NCI-H748 (cell line): ENCODE data around the gene GNAT2.

Experiments used
- DNase-seq: peaks from one replicate; lab custom pipeline; 2025; ENCODE audit not compliant: unreplicated experiment; lab: John Stamatoyannopoulos, UW

GNAT2 gene

DNA sequence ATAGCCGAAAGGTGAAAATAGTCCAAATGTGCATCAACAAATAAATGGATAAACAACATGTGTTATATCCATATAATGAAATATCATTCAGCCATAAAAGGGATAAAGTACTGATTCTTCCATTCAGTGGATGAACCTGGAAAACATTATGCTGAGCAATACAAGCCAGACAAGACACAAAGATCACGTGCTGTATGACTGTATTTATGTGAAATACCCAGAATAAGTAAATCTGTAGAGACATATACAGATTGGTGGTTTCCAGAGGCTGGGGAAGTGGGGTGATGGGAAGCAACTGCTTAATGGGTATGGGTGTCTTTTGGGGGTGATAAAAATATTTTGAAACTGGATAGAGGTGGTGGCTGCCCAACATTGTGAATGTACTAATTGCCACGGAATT lies 23.2 kb upstream of the GNAT2 start:
- no peak for DNase-seq

DNA sequence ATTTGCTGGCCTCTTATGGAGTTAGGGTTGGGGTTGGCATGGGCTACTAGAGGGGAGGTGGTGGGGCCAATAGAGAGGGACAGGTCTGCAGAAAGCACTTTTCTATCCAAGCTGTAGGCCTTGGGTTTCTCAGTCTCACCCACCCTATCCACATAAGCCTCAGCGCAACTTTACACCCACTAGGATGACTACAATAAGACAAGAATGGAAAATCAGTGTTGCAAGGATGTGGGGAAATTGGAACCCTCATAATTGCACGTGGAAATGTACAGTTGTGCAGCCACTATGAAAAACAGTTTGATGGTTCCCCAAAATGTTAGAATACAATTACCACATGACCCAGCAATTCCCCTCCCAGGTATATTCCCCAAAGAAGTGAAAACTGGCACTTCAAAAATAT lies 22.4 kb upstream of the GNAT2 start:
- no peak for DNase-seq

GRCh38 chr1:109641078-109641740 lies 21.8 kb upstream of the GNAT2 start:
- no peak for DNase-seq

DNA sequence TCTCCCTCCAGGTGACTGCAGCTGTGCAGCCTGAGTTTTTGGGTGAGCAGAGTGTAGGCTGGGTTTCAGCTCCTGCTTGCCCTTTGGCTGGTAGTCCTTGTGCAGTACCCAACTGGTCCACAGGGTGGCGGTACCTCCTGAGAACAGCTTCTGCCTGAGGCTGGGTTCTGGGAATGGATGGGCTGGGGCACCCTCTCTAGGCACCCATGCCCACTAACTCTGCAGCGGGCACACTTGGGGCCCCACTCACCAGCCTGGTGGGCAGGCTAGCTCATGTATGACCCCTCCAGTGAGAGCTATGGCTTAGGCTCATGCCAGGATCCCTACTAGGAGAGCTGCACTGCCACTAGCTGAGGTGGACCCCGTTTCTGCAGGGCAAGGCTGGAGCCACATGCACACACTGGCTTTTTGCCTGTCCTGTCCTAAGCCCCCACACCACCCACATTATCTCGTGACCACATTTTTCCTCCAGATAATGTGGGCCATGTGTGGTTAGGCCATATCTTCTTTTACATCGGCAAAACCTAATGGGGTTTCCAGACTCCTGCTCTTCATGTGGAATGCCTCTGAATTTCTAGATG lies 21.0 kb upstream of the GNAT2 start:
- peak; percentile 63 for DNase-seq

- no peak for DNase-seq
Measured at GRCh38 chr1:109639841-109640184, 20.4 kb upstream of the GNAT2 start.

- DNase-seq: no peak
Measured at GRCh38 chr1:109639063-109639840, 19.8 kb upstream of the GNAT2 start.

- DNase-seq: no peak
Measured at GRCh38 chr1:109637446-109637845, 18.0 kb upstream of the GNAT2 start.

- DNase-seq: no peak
Measured at GRCh38 chr1:109636201-109636952, 17.0 kb upstream of the GNAT2 start.

DNA sequence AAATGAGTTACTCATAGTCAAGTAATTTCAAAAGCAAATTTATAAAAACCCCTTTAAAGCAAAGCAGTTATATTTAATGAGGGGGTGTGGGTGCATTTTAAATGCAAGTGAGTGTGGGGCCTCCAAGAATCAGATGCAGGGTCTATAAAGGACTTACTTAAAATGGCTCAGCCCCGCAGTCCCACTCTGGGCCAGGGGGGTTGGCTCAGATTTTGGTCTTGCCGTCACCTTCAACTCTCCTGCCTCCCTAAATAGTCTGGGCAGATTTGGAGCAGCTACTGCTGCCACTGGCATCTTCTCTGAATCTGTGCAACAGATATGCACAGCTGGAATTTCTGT lies 16.4 kb upstream of the GNAT2 start:
- DNase-seq: no peak

GRCh38 chr1:109634771-109635750 lies 15.6 kb upstream of the GNAT2 start:
- DNase-seq: no peak

GRCh38 chr1:109634292-109634691 lies 14.9 kb upstream of the GNAT2 start:
- no peak for DNase-seq

DNA sequence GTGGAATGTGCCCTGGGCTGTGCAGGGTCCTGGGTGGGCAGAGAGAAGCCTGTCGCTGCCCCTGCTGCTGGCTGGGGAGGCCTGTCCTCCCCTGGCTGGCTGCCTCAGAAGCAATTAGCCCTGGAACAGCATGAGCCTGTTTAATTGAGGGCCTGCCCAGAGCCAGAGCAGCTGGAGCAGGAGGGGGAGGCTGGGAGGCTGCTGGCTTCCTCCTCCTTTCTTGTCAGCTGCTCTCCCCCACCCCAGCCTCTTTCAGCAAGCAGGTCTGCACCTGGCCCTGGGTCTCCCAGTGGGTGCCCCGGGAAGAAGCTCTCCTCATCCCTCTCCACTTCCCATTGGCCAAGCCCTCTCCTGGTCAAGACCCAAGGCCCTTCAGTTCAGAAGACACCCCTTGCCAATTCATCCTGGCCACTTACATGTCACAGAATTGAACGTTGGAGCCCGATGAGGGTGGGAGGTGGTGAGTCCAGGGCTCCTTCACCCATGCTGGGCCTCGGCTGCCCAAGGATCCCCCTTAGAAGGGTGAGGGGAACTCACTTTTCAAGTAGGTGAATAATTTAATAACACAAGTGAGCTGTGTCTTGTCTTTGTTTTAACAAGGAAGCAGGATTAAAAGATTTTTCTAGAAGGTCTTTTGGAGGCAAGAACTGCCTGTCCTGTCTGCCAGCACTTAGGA lies 13.4 kb upstream of the GNAT2 start:
- DNase-seq: peak; percentile 41

DNA sequence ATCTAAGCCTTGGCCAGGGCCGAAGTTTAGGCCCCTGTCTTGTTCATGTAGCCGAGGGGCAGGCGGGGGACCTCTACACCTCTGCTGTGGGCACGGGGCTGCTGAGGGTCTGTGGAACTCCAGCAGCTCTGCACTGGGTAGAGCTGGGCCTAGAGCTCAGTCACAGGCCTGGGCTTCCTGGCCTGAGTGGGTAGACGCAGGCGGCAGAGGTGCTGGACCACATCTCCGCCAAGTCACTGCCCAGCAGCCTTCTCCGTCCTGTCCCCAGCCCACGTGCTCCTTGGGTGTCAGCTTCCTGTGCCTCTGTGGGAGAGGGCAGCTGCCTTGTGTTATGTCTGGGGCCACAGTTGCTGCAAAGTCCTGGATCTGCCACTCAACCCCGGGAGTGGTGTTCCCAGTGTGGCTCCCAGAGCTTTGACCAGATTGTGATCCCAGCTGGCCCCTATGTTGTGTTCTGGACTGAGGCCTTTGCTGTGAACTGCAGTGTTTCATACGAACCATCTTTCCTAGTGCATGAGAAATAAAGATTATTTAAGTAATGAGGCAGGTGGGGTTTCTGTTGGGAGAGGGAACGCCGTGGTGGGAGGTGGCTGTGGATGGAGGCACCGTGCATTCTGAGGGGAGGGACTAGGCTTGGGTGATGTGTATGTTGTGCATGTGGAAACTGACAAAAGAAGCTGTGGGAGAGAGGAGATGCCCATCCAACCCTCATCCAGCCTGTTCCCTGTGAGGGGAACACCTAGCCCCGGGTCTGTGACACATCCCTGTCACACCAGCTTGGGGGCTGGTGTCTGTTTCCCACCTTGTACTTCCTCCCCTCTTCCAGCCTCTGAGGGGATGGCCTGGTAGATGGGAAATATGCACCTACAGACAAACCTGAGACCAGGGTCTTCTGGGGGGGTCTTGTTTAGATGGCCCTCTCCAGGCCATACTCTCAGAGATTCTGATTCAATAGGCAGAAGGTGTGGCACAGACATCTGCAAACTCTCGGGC lies 12.4 kb upstream of the GNAT2 start:
- no peak for DNase-seq

DNA sequence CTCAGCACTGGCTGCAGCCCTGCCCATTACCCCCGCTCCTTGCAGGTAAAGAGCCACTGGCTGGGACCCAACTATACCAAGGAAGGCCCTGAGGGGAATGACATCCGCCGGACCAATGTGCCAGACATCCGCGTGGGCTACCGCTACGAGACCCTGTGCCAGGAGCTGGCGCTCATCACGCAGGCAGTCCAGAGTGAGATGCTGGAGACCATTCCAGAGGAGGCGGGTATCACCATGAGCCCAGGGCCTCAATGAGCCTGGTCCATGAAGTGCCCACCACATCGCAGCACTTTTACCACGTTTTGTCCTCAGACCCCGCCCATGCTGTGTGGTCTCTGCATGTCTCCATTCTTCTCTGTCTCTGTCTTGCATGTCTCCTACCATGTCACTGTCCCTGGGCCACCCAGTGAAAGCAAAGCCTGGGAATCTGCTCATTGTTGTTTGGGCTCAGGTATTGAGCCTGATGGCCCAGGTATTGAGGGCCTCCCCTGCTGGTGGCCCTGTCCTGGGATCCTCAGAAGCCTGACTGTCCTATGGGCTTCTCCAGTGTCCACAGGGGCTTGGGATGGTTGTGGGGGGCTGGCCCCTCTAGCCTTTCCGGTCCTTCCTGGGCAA lies 11.6 kb upstream of the GNAT2 start:
- no peak for DNase-seq

DNA sequence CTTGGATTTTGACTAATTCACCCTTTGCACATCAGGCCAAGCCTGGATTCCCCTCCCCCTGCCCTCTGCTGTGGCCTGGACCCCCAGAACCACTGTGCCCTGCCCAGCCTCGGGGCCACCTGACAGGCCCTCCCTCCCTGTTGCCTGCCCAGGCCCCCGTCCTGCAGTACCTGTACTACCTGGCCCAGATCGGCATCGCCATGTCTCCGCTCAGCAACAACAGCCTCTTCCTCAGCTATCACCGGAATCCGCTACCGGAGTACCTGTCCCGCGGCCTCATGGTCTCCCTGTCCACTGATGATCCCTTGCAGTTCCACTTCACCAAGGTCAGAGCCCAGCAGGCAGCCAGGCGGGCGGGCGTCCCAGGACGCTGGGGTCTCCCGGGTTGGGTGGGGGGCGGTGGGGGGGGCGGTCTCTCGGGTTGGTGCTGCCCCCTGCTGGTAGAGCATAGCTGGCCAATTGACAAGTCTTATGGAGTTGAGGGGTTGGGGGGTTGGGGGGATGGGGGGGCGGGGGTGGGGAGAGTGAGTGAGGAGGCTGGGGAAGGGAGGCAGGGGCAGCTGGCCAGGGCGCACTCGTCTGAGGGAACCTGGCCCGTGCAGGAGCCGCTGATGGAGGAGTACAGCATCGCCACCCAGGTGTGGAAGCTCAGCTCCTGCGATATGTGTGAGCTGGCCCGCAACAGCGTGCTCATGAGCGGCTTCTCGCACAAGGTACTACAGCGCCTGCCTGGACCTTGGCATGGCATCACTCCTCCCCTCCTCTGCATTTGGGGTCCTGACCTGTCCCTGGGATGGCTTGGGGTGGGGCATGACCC lies 10.9 kb upstream of the GNAT2 start:
- no peak for DNase-seq

- DNase-seq: no peak
Measured at GRCh38 chr1:109629372-109630030, 10.1 kb upstream of the GNAT2 start.
